Skin epidermis (tissue), 12 donors: Measurements from ENCODE around the gene SMPD4.
"Not testable (repeated sequence)": the region's sequence is repeated elsewhere in the genome, so short reads cannot be mapped to it uniquely, and the experiment has no call there.

Experiments
- H3K27ac ChIP-seq, 21 experiments: fragments of 200-600 bp; sonication (generic) in 11 of 21; one replicate each; pipeline ENCODE4 v1.5.0; 2020; ENCODE audit warnings: mild to moderate bottlenecking in 3 of 21, inconsistent platforms in 2 of 21, moderate library complexity in 2 of 21
- H3K4me3 ChIP-seq, 7 experiments: fragments of 200-600 bp; sonication (generic) in 2 of 7; one replicate each; pipeline ENCODE4 v1.5.0; 2020; ENCODE audit warnings: inconsistent platforms in 2 of 7, mild to moderate bottlenecking in 2 of 7, moderate library complexity in 1 of 7

Gene SMPD4

DNA sequence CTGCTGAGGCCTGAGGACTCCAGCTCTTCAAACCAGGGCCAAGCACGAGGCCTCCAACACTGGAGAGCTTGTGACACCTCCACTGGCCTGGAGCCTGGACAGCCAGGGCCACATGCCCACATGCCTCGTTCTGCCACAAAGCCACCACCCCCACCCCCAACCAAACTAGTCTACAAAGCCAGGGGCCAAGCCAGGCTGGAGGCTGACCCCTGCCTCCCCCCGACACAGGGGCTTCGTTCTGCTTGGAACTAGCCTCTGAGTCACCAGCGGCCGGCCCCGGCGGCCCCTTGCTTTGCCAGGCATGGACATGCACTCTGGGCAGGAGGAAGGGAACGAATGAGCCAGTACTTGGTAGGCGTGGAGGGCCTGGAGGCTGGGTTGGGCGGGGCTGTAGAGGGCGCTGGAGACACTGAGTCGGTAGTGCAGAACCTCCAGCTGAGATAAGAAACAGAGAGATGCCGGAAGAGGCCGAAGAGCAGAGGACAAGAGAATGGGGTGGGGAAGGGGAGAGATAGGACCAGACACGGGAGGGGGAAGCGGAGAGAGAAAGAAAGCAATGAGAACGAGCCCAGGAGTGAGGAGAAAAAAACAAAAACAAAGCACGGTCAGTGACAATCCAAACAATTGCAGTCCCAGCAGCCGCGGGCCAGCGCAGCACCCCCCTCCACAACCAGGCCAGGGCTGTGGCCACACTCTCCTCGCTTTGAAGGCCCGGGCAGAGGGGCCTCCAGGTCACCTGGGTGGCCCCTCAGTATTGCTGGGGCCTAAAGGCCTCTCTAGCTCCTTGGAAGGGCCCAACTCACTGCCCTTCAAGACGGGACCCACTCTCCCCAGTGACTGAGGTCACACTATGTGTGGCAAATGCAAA, 20.3 kb downstream of the SMPD4 start:
- not testable (repeated sequence) for H3K4me3 ChIP-seq, H3K27ac ChIP-seq

GRCh38 chr2:130160131-130160530, 21.3 kb downstream of the SMPD4 start:
- H3K27ac ChIP-seq = no peak overlapping the region
- no peak overlapping the region for H3K4me3 ChIP-seq

DNA sequence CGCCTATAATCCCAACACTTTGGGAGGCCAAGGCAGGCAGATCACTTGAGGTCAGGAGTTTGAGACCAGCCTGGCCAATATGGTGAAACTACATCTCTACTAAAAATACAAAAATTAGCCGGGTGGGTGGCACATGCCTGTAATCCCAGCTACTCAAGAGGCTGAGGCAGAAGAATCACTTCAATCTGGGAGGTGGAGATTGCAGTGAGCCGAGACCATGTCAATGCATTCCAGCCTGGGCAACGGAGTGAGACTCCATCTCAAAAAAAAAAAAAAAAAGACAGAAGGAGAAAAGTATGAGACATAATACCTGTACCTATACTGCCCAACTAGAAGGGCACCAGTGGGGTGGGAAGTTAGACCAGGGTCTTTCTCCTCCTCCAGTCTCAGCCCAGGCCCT, 22.0 kb downstream of the SMPD4 start:
- H3K27ac ChIP-seq, H3K4me3 ChIP-seq: not testable (repeated sequence)

- Histone ChIP-seq H3K27ac (no peak overlapping the region), H3K4me3 (no peak overlapping the region)
Observed at GRCh38 chr2:130158631-130159030, 22.8 kb downstream of the SMPD4 start.

DNA sequence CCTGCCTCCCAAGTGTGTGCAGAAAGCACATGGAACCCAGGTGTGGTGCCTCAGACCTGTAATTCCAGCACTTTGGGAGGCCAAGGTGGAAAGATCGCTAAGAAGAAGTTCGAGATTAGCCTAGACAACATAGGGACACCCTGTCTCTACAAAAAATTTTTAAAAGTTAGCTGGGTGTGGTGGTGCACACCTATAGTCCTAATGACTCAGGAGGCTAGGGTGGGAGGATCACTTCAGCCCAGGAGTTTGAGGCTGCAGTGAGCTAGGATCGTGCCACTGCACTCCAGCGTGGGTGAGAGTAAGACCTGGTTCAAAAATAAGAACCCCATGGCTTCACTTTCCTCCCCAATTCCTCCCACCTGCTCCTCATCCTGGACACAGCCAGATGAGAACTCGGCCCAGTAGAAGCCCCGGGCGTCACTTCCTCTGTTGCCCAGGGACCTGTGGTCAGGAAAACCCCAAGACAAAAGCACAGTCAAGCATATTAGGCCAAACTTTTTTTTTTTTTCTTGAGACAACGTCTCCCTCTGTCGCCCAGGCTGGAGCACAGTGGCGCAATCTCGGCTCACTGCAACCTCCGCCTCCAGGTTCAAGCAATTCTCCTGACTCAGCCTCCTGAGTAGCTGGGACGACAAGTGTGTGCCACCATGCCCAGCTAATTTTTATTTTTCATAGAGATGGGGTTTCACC, 23.4 kb downstream of the SMPD4 start:
- not testable (repeated sequence) for H3K4me3 ChIP-seq, H3K27ac ChIP-seq

GRCh38 chr2:130157354-130157753, 24.0 kb downstream of the SMPD4 start:
- not testable (repeated sequence) for H3K4me3 ChIP-seq, H3K27ac ChIP-seq

- Histone ChIP-seq H3K4me3 (no peak overlapping the region), H3K27ac (no peak overlapping the region)
Observed at GRCh38 chr2:130156624-130157004, 24.8 kb downstream of the SMPD4 start.

GRCh38 chr2:130155956-130156623, 25.3 kb downstream of the SMPD4 start:
- not testable (repeated sequence) for H3K27ac ChIP-seq, H3K4me3 ChIP-seq

DNA sequence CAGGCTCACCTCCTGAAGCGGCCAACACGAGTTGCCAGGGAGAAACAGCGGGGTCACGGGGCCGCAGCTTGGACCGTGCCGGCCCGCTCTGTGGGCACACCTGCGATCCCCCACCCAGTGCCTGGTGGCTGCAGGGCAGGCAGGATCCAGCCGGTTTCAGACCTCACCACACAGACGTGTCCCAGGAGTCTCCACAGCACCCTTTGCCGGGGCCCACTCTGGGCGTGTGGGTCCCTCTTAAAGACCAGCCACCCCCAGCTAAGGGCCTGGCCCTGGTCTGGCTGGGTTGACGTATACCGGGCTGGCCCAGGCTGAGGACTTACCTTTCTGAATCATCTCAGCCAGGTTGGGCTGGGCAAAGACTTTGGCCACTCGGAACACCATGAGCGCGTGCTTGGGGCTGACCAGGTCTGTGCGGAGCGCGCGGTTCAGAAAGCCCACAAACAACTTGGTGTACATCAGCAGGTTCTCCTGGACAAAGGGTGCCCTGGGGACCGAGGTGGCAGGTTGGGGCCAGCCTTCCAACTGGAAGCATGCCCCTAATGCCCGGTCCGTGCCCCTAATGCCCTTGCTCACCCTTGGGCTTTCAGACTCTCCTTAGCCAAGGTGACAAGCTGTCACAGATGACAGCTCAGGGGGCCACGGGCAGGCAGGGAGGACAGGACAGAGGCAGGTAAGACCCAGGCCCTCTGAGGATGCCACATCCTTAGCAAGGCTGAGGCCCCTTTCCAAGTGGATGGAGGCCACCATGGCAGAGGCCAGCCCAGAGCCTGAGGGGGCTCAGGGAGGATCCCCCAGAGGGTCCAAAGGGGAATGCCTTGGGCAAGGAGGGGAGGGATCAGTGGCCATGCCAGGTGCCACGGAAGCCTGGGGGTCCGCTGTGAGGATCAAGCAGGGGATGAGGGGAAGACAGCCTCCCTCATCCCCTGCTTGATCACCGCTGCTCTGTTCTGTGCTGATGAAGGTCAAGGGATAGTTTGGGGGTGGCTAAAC, 26.3 kb downstream of the SMPD4 start:
- H3K27ac ChIP-seq = no peak overlapping the region
- no peak overlapping the region for H3K4me3 ChIP-seq

DNA sequence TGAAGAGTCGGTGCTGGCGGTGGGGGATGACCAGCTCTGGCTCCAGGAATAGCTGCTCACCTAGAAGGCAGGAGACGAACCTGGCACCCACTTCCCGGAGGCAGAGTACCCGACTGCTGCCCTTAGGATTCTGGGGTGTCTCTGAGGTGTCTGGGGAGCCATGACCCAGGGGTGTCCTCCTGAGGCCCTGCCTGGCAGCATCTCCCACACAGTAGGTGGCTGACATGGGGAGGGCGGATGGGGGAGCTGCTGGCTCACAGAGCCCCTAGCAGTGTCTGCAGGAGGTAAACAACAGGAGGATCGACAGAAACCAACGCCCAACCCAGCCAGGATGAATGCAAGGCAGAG, 27.0 kb downstream of the SMPD4 start:
- not testable (repeated sequence) for H3K4me3 ChIP-seq, H3K27ac ChIP-seq

- H3K27ac ChIP-seq, H3K4me3 ChIP-seq: not testable (repeated sequence)
Observed at GRCh38 chr2:130153721-130154422, 27.5 kb downstream of the SMPD4 start.

DNA sequence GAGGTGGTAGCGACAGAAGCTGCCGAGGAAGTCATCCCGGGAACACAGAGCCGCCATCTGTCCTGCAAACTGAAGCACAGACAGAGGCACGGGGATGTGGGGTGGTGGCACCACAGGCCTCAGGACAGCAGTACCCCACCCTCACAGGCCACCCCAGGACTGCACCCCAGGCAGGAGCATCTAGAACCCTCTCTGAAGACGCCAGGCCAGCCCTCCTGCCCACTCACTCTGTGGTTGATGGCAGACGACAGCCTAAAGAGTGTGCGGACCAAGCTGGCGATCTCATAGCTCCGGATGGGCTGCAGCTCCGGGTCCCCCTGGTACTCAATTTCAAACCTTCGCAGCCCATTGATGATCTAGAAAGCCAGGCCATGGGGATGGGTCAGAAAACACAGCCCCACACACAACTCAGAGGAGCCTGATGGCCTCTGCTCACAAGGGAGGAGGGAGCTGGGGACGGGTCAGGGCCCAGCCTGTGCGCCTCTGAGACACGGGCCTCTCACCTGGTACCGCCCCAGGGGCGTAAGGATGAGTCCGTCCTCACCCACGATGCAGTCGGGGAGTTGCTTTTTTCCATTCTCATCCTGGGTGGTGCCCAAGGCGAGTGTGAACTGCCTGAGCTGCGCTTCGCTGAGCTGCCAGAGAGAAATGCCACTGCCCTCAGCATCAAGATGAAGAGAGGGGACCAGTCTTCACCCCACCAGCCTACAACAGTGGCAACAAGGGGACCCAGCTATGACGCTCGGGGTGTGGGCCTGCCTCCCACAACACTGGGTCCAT, 28.4 kb downstream of the SMPD4 start:
- H3K4me3 ChIP-seq = no peak overlapping the region
- no peak overlapping the region for H3K27ac ChIP-seq

- H3K27ac ChIP-seq, H3K4me3 ChIP-seq: not testable (repeated sequence)
Observed at GRCh38 chr2:130152136-130152815, 29.1 kb downstream of the SMPD4 start.

- not testable (repeated sequence) for H3K27ac ChIP-seq, H3K4me3 ChIP-seq
Observed at GRCh38 chr2:130151145-130151512, 30.3 kb downstream of the SMPD4 start.

DNA sequence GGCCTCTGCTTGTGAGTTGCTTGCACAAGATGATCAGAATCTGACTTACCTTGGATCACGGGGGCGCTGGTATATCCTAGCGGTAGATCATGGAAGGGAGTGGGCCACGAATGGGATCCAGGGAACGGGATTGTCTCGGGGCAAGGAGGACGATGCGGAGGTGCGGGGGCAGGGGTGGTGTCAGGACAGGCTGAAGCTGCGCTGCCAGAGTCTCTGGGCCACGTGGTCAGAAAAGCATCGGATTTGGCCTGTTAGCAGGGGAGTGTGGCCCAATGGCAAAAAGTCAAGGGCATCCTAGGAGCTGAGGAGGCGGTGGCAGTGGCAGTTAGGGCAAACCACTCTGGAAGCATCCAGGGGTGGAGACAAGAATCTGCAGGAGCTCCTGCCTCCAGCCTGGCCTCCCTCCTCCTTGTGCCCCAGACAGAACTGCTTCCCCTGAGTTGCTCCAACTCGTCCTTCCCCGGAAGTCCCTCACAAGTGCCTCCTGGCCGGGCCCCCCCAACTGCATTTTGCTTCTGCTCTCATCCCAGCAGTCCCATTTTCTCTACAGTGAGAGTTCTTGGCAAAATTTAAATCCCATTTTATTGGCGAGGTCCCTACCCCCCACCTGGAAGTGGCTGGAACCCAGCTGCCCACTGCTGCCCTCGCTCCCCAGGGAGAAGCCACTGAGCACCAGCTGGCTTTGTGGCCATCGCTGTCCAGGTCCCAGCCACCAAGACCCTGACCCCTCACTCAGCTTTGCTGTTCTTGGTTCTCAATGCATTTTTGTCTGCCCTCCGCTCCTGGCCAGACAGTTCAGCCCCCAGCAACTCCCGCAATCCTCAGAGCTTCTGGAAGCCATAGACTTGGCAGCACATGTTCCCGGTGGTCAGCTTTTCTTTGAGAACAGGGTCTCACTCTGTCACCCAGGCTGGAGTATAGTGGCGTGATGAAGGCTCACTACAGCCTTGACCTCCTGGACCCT, 30.9 kb downstream of the SMPD4 start:
- H3K4me3 ChIP-seq = no peak overlapping the region
- no peak overlapping the region for H3K27ac ChIP-seq

DNA sequence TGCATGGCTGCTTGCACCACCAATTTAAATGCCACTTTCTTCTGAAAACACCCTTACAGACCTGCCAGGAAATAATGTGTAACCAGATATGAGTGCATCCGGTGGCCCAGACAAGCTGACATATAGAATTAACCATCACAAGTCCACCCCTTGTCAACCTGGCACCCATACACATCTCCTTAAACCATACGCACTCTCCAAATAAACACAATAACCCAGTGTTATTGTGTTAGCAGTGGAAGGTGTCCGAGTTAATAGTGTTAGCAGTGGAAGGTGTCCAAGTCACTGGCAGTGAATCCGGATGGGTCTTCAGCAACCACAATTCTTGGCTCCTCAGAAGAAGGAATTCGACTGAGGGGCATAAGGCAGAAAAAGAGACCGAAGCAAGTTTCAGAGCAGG, 32.9 kb downstream of the SMPD4 start:
- not testable (repeated sequence) for H3K4me3 ChIP-seq, H3K27ac ChIP-seq

- H3K27ac ChIP-seq = not testable (repeated sequence)
- peak within 1 kb of the TSS; percentile 12 to 42 (median 26) for H3K4me3 ChIP-seq
Observed at GRCh38 chr2:130145006-130145414, 36.4 kb downstream of the SMPD4 start, which contains the start of gene CCDC74B. CCDC74B (minus strand) TSS chr2:130145112; CDS start chr2:130144996, 116 bp downstream.
